Left renal cortex interstitium (tissue), 4 donors: Measurements from ENCODE around the gene PDCD5. TPM values are rescaled to one million over a fixed set of nuclear protein-coding genes. Genes with fewer than 3 reads are reported as not detected.
"Not testable (repeated sequence)": the region's sequence is repeated elsewhere in the genome, so short reads cannot be mapped to it uniquely, and the experiment has no call there.

Experiments used
- DNase-seq, 4 donors: peaks; one replicate each; pipeline ENCODE4 v3.0.0-alpha.2; 2013; ENCODE audit warnings: low read depth in 4 of 4, low spot score in 2 of 4, missing footprints in 1 of 4
- polyA plus RNA-seq, 4 donors: library from polyadenylated mRNA; unstranded; fragments of 120-200 nt; gene quantifications; one replicate each; pipeline ENCODE4 v1.2.1, GENCODE V29; 2013; ENCODE audit not compliant: insufficient read length in 4 of 4

The PDCD5 gene, protein sequence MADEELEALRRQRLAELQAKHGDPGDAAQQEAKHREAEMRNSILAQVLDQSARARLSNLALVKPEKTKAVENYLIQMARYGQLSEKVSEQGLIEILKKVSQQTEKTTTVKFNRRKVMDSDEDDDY
- 100 to 1,000 TPM; 112 to 132 (median 116) TPM for polyA plus RNA-seq

DNA sequence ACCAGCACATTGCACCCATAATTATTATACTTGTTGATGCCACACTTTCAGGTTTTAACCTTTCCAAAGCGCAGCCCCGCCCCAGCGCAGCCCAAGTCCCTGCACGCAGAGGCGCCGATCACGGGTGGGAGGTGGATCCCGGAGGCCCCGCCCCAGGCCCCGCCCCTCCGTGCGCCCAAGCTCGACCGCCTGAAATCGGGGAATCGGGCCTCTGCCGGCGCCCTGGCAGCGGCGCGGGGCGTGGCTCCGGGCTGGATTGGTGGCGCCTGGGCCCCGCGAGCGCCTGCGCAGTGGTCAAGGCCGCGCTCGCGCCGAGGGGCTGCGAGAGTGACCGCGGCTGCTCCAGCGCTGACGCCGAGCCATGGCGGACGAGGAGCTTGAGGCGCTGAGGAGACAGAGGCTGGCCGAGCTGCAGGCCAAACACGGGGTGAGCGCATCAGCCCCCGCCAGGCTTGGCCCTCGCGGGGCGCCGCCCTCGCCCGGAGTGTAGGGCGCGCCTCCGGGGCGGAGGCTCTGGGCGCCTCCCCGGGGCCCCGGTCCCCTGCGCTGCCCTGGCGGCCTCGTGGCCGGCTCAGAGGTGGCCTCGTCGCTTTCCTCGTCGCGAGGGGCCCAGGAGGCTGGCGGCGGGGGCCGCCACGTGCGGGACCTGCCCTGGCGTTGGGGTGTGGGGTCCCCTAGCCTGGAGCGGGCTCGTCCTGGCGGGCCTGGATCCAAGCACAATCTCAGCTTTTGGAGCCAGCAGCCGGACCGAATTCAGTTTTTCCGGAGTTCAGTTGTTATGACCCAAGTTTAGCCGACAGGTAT, at the start of gene PDCD5:
TSS of gene PDCD5 (plus strand) at position 290 of the 804 bp plus-strand sequence. CDS start at position 362, 72 bp downstream.
- peak; percentile 71 to 91 (median 88) for DNase-seq

DNA sequence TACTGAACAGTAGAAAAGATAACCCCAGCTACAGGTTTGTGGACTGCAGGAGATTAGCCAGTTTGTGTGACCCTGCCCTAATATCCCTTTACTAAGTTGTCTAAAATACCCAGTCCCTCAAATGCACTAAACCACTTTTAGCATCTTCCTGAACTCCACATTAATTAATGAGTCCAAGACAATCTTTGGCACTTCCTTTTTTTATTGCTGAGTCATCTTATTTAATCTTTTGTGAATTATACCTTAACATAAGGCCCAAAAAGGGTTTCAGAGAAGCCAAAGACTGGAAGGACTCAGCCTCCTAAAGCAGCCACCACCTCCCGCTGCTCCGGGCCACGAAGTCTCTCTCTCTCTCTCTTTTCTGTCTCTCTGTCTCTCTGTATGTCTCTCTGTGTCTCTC, 48.8 kb upstream of the PDCD5 start:
- DNase-seq, result no peak

DNA sequence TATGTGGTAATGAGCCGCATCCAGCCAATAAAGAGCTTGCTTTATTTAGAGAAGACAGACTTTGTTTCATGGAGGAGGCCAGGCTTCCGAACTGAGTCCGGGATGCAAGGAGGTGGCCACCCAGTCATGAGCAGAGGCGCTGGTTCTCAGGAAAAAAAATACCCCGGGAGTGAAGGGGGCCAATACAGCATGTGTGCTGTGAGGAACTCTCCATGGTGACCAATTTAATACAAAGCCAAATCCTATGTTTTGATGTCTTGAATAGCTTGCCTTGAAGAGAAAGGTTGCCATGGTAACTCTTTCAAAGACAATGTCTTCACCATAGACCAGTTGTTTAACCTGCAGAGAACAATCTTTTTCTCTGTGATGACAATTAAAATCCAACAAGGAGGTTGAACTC, 43.4 kb upstream of the PDCD5 start:
- no peak for DNase-seq

DNA sequence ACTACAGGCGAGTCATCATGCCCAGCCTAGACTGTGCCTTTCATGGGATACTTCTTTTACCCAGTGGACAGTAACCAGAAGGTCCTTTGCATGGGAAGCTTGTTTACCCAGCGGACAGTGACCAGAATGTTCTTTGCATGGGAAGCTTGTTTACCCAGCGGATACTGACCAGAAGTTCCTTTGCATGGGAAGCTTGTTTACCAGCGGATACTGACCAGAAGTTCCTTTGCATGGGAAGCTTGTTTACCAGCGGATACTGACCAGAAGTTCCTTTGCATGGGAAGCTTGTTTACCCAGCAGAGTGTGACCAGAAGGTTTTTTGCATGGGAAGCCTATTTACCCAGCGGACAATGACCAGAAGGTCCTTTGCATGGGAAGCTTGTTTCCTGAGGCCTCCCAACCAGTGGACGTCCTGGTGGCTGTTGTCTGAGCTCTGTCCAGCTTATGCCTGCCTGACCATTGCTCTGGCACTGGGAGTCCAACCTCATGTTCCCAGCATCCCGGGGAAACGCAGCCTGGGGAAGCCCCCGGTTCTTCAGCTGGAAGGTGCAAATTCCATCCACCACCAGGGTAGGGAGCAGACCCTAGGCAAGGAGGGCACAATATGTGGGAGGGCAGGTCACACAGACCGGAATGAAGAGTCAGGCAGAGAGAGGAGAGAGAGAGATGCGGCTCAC, 41.6 kb upstream of the PDCD5 start:
- no peak for DNase-seq

DNA sequence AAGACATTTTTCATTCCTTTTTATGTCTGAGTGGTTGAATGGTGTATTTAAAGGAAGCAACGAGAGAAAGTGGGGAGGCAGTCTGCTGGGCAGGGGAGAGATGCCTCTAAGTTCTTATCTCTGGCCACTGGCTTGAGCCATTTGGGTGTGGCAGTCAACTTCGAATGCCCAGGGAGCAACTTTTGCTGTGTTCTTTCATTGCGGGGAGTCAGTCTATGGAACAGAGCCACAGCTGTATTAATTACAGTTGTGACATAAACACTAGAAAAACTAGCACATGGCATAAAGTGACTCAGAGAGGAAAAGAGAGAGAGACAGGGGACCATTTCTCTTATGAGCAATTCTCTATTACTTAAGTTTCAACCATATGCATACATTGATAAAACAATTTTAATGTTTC, 40.4 kb upstream of the PDCD5 start:
- no peak for DNase-seq

DNA sequence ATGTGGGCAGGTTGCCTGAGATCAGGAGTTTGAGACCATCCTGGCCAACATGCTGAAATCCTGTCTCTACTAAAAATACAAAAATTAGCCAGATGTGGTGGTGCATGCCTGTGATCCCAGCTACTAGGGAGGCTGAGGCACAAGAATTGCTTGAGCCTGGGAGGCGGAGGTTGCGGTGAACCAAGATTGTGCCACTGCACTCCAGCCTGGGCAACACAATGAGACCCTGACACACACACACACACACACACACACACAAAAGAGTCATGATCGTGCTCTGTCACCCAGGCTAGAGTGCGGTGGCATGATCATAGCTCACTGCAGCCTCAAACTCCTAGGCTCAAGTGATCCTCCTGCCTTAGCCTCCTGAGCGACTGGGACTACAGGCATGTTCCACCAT, 39.6 kb upstream of the PDCD5 start:
- not testable (repeated sequence) for DNase-seq

DNA sequence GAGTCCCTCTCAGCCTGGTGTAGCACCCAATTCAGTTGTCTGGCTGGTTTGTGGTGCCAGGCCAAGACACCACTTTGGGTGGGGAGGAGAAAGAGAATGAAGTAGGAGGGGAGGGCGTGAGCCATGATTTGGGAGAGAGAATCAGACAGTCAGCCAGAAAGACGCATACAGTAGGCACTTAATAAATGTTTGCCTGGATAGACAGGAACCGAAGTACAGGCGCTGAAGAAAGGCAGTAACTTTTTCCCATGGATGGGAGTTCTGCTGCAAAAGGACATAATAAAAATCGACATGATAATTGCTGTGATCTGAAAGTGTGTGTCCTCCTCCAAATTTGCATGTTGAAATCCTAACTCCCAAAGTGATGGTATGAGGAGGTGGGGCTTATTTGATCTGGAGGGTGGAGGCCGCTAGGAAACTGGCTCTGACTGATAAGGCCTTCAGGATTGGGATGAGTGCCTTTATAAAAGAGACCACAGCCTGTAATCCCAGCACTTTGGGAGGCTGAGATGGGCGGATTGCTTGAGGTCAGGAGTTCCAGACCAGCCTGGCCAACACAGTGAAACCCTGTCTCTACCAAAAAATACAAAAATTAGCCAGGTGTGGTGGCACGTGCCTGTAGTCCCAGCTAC, 38.4 kb upstream of the PDCD5 start:
- no peak for DNase-seq

DNA sequence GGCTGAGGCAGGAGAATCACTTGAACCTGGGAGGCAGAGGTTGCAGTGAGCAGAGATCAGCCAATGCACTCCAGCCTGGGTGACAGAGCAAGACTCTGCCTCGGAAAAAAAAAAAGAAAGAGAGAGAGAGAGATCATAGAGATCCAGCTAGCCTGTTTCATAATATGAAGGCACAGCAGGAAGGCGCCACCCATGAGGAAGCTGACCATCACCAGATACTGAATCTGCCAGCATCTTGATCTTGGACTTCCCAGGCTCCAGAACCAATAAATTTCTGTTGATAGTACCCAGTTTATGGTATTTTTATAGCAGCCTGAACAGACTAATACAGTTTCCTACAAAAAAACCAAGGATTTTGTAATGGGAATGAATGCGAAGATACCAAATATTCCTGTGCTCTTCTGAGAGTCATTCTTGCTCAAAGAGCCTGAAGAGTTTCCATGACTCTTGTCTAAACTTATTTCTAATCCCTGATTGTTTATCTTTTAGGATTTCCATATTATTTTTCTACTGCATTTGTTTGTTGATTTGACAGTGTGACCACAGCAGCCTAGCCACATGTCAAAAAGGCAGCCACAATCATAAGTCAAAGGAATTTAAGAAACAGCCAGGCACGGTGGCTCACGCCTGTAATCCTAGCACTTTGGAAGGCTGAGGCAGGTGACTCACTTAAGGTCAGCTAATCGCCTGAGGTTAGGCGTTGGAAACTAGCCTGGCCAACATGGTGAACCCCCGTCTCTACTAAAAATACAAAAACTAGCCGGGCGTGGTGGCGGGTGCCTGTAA, 37.7 kb upstream of the PDCD5 start:
- DNase-seq, result no peak

DNA sequence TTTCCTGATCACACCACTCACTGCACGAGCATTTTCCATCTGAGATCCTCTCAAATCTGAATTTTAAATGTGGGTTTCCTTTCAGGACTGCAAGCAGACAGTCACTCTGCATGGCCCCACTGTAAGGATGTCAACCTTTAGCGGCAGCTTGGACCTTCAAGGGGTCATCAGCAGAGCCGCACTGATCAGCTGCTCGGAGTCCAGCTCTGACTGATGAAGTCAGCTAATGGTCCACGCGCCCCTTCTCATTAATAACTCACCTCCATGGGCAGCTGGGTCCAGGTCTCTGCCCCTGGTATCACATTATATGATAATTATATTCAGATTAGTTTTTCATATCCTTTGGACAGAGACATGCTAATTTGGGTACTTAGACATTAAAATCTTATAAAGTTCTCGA, 36.1 kb upstream of the PDCD5 start:
- no peak for DNase-seq

DNA sequence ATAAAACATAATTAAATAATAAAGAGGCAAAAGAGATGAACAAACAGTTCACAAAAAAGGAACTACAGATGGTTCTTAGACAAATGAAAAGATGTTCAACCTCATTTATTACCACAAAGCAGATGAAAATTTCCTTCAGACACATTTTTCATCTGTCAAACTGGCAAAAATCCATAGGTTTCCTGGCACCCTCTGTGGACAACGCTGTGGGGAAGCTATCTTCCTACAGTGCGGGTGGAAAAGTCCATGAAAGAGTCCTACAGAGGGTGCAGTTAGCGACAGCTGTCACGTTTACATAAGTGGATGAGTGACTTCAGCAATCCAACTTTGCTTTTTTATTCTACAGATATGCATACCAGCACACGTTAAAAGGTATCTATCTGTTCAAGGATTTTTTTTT, 30.3 kb upstream of the PDCD5 start:
- DNase-seq, result no peak

DNA sequence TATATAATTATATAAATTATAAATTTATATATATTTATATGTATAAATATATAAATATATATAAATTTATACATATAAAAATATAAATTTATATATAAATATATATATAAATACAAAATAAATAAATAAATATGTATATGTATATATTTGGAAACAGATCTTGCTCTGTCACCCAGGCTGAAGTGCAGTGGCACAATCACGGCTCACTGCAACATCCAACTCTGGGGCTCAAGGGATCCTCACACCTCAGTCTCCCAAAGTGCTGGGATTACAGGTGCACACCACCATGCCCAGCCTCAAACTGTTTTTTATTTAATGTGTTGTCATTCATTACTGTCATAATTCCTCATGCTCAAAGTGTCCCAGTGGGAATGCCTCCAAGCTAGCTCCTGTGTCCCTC, 25.2 kb upstream of the PDCD5 start:
- no peak for DNase-seq

DNA sequence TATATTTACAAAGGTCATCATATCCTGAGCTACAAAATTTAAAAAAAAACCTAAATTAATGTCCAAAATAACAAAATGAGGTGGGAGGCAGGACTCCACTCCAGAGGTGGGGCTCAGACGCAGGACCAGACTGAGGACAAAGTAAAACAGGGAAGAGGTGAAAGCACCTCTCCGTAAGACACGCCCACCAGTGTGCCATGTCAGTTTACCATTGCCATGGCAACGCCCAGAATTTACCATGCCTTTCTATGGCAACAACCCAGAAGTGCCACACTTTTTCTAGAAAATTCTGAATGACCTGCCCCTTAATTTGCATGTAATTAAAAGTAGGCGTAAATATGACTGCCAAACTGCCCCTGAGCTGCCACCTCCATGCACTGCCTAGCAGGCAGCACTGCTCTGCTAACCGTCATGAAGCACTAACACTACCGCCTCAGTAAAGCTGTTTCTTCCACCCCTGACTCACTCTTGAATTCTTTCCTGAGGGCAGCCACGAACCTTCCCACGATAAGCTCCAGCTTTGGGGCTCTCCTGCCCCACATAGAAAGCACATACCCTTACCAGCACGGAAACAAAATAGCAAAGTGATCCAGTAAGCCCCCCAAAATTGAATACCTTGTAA, 22.3 kb upstream of the PDCD5 start:
- no peak for DNase-seq

DNA sequence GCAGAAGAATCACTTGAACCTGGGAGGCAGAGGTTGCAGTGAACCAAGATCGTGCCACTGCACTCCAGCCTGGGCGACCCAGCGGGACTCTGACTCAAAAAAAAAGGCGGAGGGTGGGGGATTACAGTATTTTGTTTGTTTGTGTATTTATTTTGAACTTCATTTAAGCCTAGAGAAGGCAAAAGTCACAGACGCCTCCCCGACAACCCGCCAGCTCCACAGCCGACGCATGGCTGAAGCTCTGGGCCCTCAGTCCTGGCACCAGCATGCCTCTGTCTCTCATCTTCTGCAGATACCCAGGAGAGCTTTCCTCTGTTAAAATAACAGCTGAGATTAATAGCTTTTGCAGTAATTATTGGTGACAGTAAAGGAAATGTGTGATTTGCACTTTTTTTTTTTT, 17.2 kb upstream of the PDCD5 start:
- DNase-seq, result no peak

DNA sequence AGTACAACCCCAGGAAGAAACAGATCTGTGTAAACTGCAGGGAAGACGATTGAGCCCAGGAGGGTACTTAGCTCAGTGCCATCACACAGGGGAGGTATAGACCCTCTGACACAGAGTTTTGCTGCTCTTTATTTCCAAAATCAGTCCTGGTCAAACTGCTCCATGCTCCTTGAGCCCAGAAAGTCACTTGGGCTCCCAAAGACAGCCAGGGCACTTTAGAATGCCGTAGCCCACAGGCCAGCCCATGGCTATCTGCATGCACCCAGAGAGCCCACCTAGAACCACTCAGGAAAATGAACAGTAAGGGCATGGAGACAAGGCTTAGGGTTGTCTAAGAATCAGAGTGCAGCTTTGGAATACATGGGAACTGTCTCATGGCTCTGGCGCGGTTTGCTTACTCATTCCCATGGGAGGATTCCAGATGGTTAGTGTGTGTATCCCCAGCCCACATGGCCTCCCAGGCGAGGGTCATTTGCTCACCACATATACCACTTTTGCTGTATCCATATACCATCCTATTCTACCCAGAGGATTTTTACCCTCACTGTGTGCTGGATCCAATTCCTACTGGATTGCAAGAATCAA, 14.7 kb upstream of the PDCD5 start:
- no peak for DNase-seq

DNA sequence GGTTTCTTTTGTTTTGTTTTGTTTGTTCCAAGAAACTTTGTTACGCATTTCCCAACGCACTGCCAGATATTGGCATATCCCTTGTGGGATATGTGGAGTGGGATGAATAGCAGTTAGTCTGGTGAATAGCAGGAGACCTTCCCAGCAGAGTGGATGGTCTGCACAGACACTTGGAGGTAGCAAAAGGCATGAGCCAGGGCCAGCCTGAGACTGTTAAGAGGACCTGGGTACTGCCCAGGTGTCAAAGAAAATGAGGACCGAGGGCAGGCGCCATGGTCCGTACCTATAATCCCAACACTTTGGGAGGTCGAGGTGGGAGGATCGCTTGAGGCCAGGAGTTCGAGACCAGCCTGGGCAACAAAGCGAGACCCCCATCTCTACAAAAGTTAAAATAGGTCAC, 13.5 kb upstream of the PDCD5 start:
- no peak for DNase-seq

DNA sequence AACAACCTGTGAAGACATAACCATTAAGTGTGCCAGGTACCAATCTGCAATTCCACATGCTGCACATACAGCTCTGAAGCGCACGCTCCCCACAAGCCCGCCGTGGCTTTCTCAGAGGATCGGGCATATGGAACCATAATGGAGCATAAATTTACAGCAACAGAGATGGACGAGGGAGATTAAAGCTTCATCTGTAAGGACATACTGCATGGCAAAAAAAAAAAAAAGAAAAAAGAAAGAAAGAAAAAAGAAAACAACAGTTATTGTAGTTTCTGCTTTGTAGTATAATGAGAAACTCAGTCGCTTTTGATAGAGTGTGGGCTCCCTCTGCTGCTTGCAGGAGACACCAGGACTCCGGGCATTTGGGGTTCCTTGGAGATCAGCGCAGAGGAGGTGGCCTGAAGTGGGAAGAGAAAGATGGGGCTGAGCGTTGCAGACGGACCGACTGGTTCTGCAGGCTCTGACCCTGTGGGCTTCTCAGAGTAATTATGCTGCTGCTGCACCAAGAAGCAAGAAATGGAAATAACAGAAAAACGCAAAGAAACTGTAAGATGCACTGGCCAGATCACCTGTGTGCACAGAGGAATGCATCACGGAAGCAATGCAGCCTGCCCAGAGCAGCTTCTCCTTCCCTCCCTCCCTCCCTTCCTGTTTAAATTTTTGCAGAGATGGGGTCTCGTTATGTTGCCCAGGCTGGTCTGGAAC, 10.8 kb upstream of the PDCD5 start:
- peak in 1 of 4 donors; percentile 28 for DNase-seq

DNA sequence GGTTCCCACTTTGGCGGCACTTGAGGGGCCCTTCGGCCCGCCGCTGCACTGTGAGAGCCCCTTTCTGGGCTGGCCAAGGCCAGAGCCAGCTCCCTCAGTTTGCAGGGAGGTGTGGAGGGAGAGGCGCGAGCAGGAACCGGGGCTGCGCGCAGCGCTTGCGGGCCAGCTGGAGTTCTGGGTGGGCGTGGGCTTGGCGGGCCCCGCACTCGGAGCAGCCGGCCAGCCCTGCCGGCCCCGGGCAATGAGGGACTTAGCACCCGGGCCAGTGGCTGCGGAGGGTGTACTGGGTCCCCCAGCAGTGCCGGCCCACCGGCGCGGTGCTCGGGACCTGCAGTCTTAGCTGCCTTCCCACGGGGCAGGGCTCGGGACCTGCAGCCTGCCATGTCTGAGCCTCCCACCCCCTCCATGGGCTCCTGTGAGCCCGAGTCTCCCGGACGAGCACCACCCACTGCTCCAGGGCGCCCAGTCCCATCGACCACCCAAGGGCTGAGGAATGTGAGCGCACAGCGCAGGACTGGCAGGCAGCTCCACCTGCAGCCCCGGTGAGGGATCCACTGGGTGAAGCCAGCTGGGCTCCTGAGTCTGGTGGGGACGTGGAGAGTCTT, 9.4 kb upstream of the PDCD5 start:
- DNase-seq, result not testable (repeated sequence)

DNA sequence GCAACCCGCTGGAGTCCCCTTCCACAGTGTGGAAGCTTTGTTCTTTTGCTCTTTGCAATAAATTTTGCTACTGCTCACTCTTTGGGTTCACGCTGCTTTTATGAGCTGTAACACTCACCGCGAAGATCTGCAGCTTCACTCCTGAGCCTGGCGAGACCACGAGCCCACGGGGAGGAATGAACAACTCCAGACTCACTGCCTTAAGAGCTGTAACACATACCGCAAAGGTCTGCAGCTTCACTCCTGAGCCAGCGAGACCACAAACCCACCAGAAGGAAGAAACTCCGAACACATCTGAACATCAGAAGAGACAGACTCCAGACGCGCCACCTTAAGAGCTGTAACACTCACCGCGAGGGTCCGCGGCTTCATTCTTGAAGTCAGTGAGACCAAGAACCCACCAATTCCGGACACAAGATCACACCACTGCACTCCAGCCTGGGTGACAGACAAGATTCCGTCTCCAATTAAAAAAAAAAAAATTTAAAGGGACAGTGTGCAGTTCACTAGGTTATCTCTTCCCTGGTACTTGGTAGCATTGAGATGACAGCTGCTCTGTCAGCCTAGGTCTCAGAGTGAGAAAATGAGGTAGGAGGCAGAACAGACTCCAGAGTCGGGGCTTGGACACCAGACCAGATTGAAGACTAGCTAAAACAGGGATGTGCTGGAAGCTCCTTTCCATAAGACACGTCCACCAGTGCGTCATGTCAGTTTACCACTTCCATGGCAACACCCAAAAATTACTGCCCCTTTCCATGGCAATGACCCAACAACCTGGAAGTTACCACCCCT, 8.1 kb upstream of the PDCD5 start:
- not testable (repeated sequence) for DNase-seq
